C1 segment of cervical spinal cord (tissue), 14 donors: ENCODE measurements around the gene SRP68.

Experiments
- DNase-seq, 14 donors: peaks; one replicate each; lab custom pipeline; 2025; lab: John Stamatoyannopoulos, UW

The SRP68 gene

GRCh38 chr17:76018340-76018680 is 54.0 kb downstream of the SRP68 start:
- no peak for DNase-seq

GRCh38 chr17:76017481-76018339 is 54.6 kb downstream of the SRP68 start:
- no peak for DNase-seq

GRCh38 chr17:76014925-76015261 is 57.4 kb downstream of the SRP68 start:
- DNase-seq: no peak

GRCh38 chr17:76014100-76014924 is 58.0 kb downstream of the SRP68 start:
- DNase-seq: peak in 8 of 14 donors; percentile 6 to 51 (median 18)

GRCh38 chr17:76013377-76013932 is 58.9 kb downstream of the SRP68 start:
- DNase-seq: no peak

GRCh38 chr17:76011951-76012350 is 60.4 kb downstream of the SRP68 start:
- no peak for DNase-seq

GRCh38 chr17:76009969-76010661 is 62.2 kb downstream of the SRP68 start:
- no peak for DNase-seq

GRCh38 chr17:76009447-76009846 is 62.9 kb downstream of the SRP68 start:
- no peak for DNase-seq

GRCh38 chr17:76008630-76009425 is 63.5 kb downstream of the SRP68 start:
- DNase-seq: no peak

GRCh38 chr17:76008208-76008607 is 64.1 kb downstream of the SRP68 start:
- no peak for DNase-seq

- DNase-seq: no peak
Measured at GRCh38 chr17:76007850-76008165, 64.5 kb downstream of the SRP68 start.

GRCh38 chr17:76007131-76007849 is 65.0 kb downstream of the SRP68 start:
- DNase-seq: no peak

- peak in 12 of 14 donors; percentile 14 to 73 (median 40) for DNase-seq
Measured at GRCh38 chr17:76005263-76006149, 66.8 kb downstream of the SRP68 start.

GRCh38 chr17:76004750-76005262 is 67.5 kb downstream of the SRP68 start:
- DNase-seq: peak in 1 of 14 donors; percentile 25

- DNase-seq: peak in 1 of 14 donors; percentile 51
Measured at GRCh38 chr17:76003915-76004314, 68.4 kb downstream of the SRP68 start.

- DNase-seq: no peak
Measured at GRCh38 chr17:76002100-76002499, 70.2 kb downstream of the SRP68 start.

GRCh38 chr17:76000755-76001521 is 71.4 kb downstream of the SRP68 start, which contains the start of gene CDK3:
CDK3 (plus strand) TSS chr17:76000855; CDS start chr17:76001426, 571 bp downstream.
- no peak for DNase-seq

GRCh38 chr17:76000016-76000754 is 72.1 kb downstream of the SRP68 start:
- peak in 1 of 14 donors; percentile 9 for DNase-seq
